Endothelial cell of umbilical vein (primary cell): ENCODE results near the gene PIK3R6. TPM values are rescaled to one million over a fixed set of nuclear protein-coding genes. Genes with fewer than 3 reads are reported as not detected.

Source experiments
- BruUV-seq: library from RNA; stranded (reverse); fragments of 400-500 nt; replicated peaks from 2 replicates; lab custom pipeline; 2021; lab: Mats Ljungman, UMichigan
- CTCF ChIA-PET: fragments of 300-600, 350-600 bp; sonication (Branson Sonifier 250); formaldehyde crosslinking; loops from one replicate; lab custom pipeline; 2021; ENCODE audit warnings: antibody characterized with exemption, inconsistent platforms; lab: Charles Lee
- POLR2A ChIA-PET: fragments of 300-600, 350-600 bp; sonication (Branson Sonifier 250); formaldehyde crosslinking; loops from one replicate; lab custom pipeline; 2021; ENCODE audit warnings: antibody characterized with exemption, inconsistent platforms; lab: Charles Lee
- DNase-seq: peaks from one replicate; pipeline ENCODE4 v3.0.0-alpha.2; 2011; ENCODE audit warnings: low read depth, low spot score
- FAIRE-seq: peaks from 2 replicates; lab custom pipeline; 2011; peaks lifted over from hg19 to GRCh38; lab: Jason Lieb, UNC
- H2AFZ ChIP-seq: 2 replicates; pipeline ENCODE4 v1.6.0; 2012; ENCODE audit warnings: low read depth, low read length, control low read depth, inconsistent platforms
- H3K27ac ChIP-seq: 2 replicates; pipeline ENCODE4 v1.5.1; 2011; ENCODE audit warnings: low read depth, mild to moderate bottlenecking, control low read depth, low read length, moderate library complexity; ENCODE audit not compliant: insufficient read depth
- H3K27me3 ChIP-seq, 2 experiments: 2 replicates each; pipeline versions ENCODE4 v1.6.0 to v1.6.1; 2011; ENCODE audit warnings: low read length in 2 of 2, mixed read lengths in 1 of 2; ENCODE audit not compliant: control insufficient read depth in 2 of 2, insufficient read depth in 2 of 2
- H3K36me3 ChIP-seq, 2 experiments: 2 replicates in 1 of 2; 3 replicates in 1 of 2; pipeline ENCODE4 v1.5.1; 2011; ENCODE audit warnings: low read length in 2 of 2, mild to moderate bottlenecking in 1 of 2, moderate library complexity in 1 of 2; ENCODE audit not compliant: control insufficient read depth in 2 of 2, insufficient read depth in 2 of 2; ENCODE audit errors: extremely low read depth in 1 of 2
- H3K4me1 ChIP-seq: 3 replicates; pipeline ENCODE4 v1.5.1; 2011; ENCODE audit warnings: mild to moderate bottlenecking, low read length; ENCODE audit not compliant: control insufficient read depth, insufficient read depth; ENCODE audit errors: extremely low read depth
- H3K4me2 ChIP-seq: 2 replicates; pipeline ENCODE4 v1.6.1; 2011; ENCODE audit warnings: low read length, control low read depth, mixed read lengths; ENCODE audit not compliant: insufficient read depth
- H3K4me3 ChIP-seq, 3 experiments: fragments of 200-600 bp in 1 of 3; sonication (generic), shearing (Covaris generic) in 1 of 3; replicated peaks in 1 of 3; 2 replicates each; pipeline ENCODE4 v1.5.1; 2011 to 2016; ENCODE audit warnings: control low read depth in 3 of 3, low read length in 3 of 3, mild to moderate bottlenecking in 2 of 3, inconsistent platforms in 1 of 3, low read depth in 1 of 3, moderate library complexity in 1 of 3; ENCODE audit not compliant: insufficient read depth in 1 of 3
- H3K79me2 ChIP-seq: 2 replicates; pipeline ENCODE4 v1.6.0; 2012; ENCODE audit warnings: low read length, inconsistent platforms; ENCODE audit not compliant: control insufficient read depth, insufficient read depth
- H3K9ac ChIP-seq: replicated peaks from 2 replicates; pipeline ENCODE3; 2011; ENCODE audit warnings: low read length, control low read depth; ENCODE audit not compliant: insufficient read depth; ENCODE audit errors: extremely low read depth
- H3K9me1 ChIP-seq: replicated peaks from 3 replicates; pipeline ENCODE4 v1.6.0; 2011; ENCODE audit warnings: mild to moderate bottlenecking, low read length; ENCODE audit not compliant: control insufficient read depth, insufficient read depth; ENCODE audit errors: extremely low read depth
- H3K9me3 ChIP-seq: replicated peaks from 2 replicates; pipeline ENCODE4 v1.5.1; 2012; ENCODE audit warnings: low read length, inconsistent platforms; ENCODE audit not compliant: control insufficient read depth, insufficient read depth
- H4K20me1 ChIP-seq: replicated peaks from 2 replicates; pipeline ENCODE3; 2011; ENCODE audit warnings: mild to moderate bottlenecking, low read length; ENCODE audit not compliant: control insufficient read depth, insufficient read depth; ENCODE audit errors: extremely low read depth
- CTCF ChIP-seq, 2 donors: IDR thresholded peaks; 1 replicate in 1 of 2; 2 replicates in 1 of 2; pipeline ENCODE4 v1.5.1; 2011; ENCODE audit warnings: low read length in 2 of 2, mild to moderate bottlenecking in 2 of 2, moderate library complexity in 2 of 2, control low read depth in 1 of 2, inconsistent platforms in 1 of 2, low read depth in 1 of 2; ENCODE audit not compliant: insufficient read depth in 1 of 2; ENCODE audit errors: extremely low read depth in 1 of 2
- EZH2 ChIP-seq: IDR thresholded peaks from 2 replicates; pipeline ENCODE4 v1.6.1; 2012; ENCODE audit warnings: borderline replicate concordance, low read depth, mild to moderate bottlenecking, moderate library complexity, low read length, inconsistent platforms; ENCODE audit not compliant: severe bottlenecking
- FOS ChIP-seq: IDR thresholded peaks from 2 replicates; pipeline ENCODE4 v1.6.1; 2011; ENCODE audit warnings: mild to moderate bottlenecking, low read length, moderate library complexity, borderline replicate concordance; ENCODE audit not compliant: insufficient read depth
- GATA2 ChIP-seq: IDR thresholded peaks from 2 replicates; pipeline ENCODE4 v1.7.0; 2011; ENCODE audit warnings: low read depth, mild to moderate bottlenecking, moderate library complexity, mixed read lengths, low read length; ENCODE audit not compliant: insufficient read length, insufficient read depth
- JUN ChIP-seq: IDR thresholded peaks from 2 replicates; pipeline ENCODE4 v1.6.1; 2011; ENCODE audit warnings: borderline replicate concordance, low read depth; ENCODE audit not compliant: insufficient read length, insufficient read depth
- MAX ChIP-seq: IDR thresholded peaks from 2 replicates; pipeline ENCODE4 v1.6.1; 2011; ENCODE audit not compliant: insufficient read depth, insufficient read length
- MYC ChIP-seq: IDR thresholded peaks from one replicate; pipeline ENCODE4 v1.6.1; 2011; ENCODE audit warnings: mild to moderate bottlenecking, low read depth, low read length
- POLR2A ChIP-seq: IDR thresholded peaks from 2 replicates; pipeline ENCODE4 v1.6.1; 2012; ENCODE audit warnings: low read depth, mild to moderate bottlenecking, control low read depth, low read length
- POLR2AphosphoS5 ChIP-seq: IDR thresholded peaks from 2 replicates; pipeline ENCODE4 v1.6.1; 2012; ENCODE audit warnings: low read depth, mild to moderate bottlenecking, control low read depth, low read length, moderate library complexity; ENCODE audit not compliant: insufficient read depth
- dilution Hi-C: fragments of 300-500 bp; cut with MboI; formaldehyde crosslinking; loops from one replicate; pipeline ENCODE4 v1.15.0; 2019; ENCODE audit warnings: low sequenced_read_pairs; ENCODE audit not compliant: extremely low pct_ligation_motif_present
- intact Hi-C: fragments of 100-400 bp; cut with micrococcal nuclease; formaldehyde crosslinking; loops from one replicate; pipeline ENCODE4 v1.10.0; 2022
- polyA plus RNA-seq, 4 experiments: library from polyadenylated mRNA; depleted of rRNA in 3 of 4; stranded (reverse) in 3 of 4; unstranded in 1 of 4; fragments of >200 nt; gene quantifications; 2 replicates each; pipeline versions ENCODE4 v1.2.1 to v1.2.3, GENCODE V29; 2011 to 2012; ENCODE audit warnings: missing spikeins in 1 of 4
- total RNA-seq: library from RNA; stranded (reverse); gene quantifications from 2 replicates; pipeline ENCODE4 v1.2.3, GENCODE V29; 2021

The PIK3R6 gene
- total and polyA plus RNA-seq, 2 donors (not counting 3 experiments of a cell fraction or from before 2014, with no cell fraction given), result not detected

GRCh38 chr17:8868529-8868951 lies 1.1 kb upstream of the PIK3R6 start:
- DNase-seq (no peak), FAIRE-seq (no peak)
- TF ChIP-seq JUN (no peak), GATA2 (no peak), FOS (no peak), POLR2A (no peak), EZH2 (no peak), POLR2AphosphoS5 (no peak), CTCF (IDR thresholded peaks at IDR 0.05; ENCODE audit: extremely low read depth in 1 of 2, insufficient read depth in 1 of 2, low read depth in 1 of 2, low read length in 2 of 2) (no peak), MYC (no peak), MAX (no peak)
- Histone ChIP-seq H3K9me1 (no peaks in the 10 kb centered on the region), H3K4me3 (no peak overlapping the region), H3K4me2 (no peak overlapping the region), H4K20me1 (no peaks in the 10 kb centered on the region), H3K9ac (no peak overlapping the region), H3K27ac (no peak overlapping the region), H3K4me1 (no peaks in the 10 kb centered on the region), H3K79me2 (no peaks in the 10 kb centered on the region), H2AFZ (no peak overlapping the region), H3K9me3 (no peaks in the 10 kb centered on the region), H3K27me3 (no peaks in the 10 kb centered on the region), H3K36me3 (no peaks in the 10 kb centered on the region)
- ChIA-PET POLR2A (no interaction called here), CTCF (no interaction called here)
- dilution Hi-C loops, result no loop called here
- BruUV-seq, result no TSS peak
- intact Hi-C loops, result no loop called here
